Right atrium auricular region (tissue), 2 donors: ENCODE results near the gene CACNA1G. TPM values are rescaled to one million over a fixed set of nuclear protein-coding genes. Genes with fewer than 3 reads are reported as not detected.

Experiments
- DNase-seq: peaks from one replicate; pipeline ENCODE4 v3.0.0-alpha.2; 2019; ENCODE audit warnings: low spot score
- H3K27ac ChIP-seq, 2 donors: fragments of 200-600 bp; sonication (generic); 1 replicate in 1 of 2; 2 replicates in 1 of 2; pipeline ENCODE4 v1.5.1; 2016 to 2019
- H3K27me3 ChIP-seq, 2 donors: fragments of 200-600 bp; sonication (generic); one replicate each; pipeline versions ENCODE4 v1.5.1 to v1.6.0; 2017 to 2019
- H3K36me3 ChIP-seq: fragments of 200-600 bp; sonication (generic); one replicate; pipeline ENCODE4 v1.5.1; 2016
- H3K4me1 ChIP-seq, 2 donors: fragments of 200-600 bp; sonication (generic); one replicate each; pipeline versions ENCODE4 v1.5.1 to v1.6.0; 2017 to 2019
- H3K4me3 ChIP-seq, 2 donors: fragments of 200-600 bp; sonication (generic); 1 replicate in 1 of 2; 2 replicates in 1 of 2; pipeline ENCODE4 v1.5.1; 2017 to 2019; ENCODE audit warnings: mild to moderate bottlenecking in 1 of 2, moderate library complexity in 1 of 2
- H3K9me3 ChIP-seq, 2 donors: fragments of 200-600 bp; sonication (generic); one replicate each; pipeline ENCODE4 v1.5.1; 2019
- total RNA-seq, 2 donors: library from RNA; depleted of rRNA; stranded (reverse); fragments of >200 nt; gene quantifications; one replicate each; pipeline ENCODE4 v1.1.0, GENCODE V29; 2016
- TF ChIP-seq, protein P1 (sequence below), 2 donors: fragments of 200-600 bp; sonication (generic); IDR thresholded peaks; one replicate each; pipeline ENCODE4 v1.5.1; 2019; ENCODE audit warnings: antibody characterized with exemption in 2 of 2

The CACNA1G gene
- total RNA-seq, 2 donors from 2014 or later, result 4.3 to 6.2 TPM

GRCh38 chr17:50547035-50547735 lies 13.3 kb upstream of the CACNA1G start, which contains the start of gene SPATA20:
SPATA20 (plus strand) TSS chr17:50547174; CDS start chr17:50547209, 35 bp downstream.
- Histone ChIP-seq H3K4me1 (peaks cover 0 to 25% of the 10 kb centered on the region in 2 donors), H3K36me3 (no peaks in the 10 kb centered on the region), H3K4me3 (peak within 1 kb of the TSS; percentile 54 to 75), H3K27ac (peak within 1 kb of the TSS; percentile 88 to 91), H3K9me3 (no peaks in the 10 kb centered on the region), H3K27me3 (no peaks in the 10 kb centered on the region)
- TF ChIP-seq, protein P1, sequence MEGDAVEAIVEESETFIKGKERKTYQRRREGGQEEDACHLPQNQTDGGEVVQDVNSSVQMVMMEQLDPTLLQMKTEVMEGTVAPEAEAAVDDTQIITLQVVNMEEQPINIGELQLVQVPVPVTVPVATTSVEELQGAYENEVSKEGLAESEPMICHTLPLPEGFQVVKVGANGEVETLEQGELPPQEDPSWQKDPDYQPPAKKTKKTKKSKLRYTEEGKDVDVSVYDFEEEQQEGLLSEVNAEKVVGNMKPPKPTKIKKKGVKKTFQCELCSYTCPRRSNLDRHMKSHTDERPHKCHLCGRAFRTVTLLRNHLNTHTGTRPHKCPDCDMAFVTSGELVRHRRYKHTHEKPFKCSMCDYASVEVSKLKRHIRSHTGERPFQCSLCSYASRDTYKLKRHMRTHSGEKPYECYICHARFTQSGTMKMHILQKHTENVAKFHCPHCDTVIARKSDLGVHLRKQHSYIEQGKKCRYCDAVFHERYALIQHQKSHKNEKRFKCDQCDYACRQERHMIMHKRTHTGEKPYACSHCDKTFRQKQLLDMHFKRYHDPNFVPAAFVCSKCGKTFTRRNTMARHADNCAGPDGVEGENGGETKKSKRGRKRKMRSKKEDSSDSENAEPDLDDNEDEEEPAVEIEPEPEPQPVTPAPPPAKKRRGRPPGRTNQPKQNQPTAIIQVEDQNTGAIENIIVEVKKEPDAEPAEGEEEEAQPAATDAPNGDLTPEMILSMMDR (IDR thresholded peaks at IDR 0.05), result peak; percentile 100
- peak; percentile 94 for DNase-seq

DNA sequence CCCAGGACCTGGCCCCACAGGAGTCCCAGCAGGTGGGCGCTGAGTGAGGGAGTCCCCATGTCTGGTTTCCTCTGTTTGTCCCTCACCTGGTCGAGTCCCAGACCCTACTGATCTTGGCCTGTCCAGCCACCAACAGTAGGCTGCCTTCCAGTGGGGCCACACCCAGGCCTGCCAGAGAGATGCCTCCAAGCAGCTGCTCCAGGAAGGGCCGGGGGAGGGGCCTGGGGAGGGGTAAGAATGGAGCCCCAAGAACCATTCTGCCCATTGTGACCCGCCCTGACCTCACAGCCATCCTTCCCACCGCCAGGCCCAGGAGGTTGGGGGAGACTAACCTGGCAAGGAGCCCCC lies 12.8 kb upstream of the CACNA1G start:
- TF ChIP-seq, protein P1 (IDR thresholded peaks at IDR 0.05), result no peak
- Histone ChIP-seq H3K27ac (peak overlapping the region; percentile 88 to 91), H3K9me3 (no peaks in the 10 kb centered on the region), H3K4me3 (peak overlapping the region; percentile 54 to 75), H3K27me3 (no peaks in the 10 kb centered on the region), H3K36me3 (no peaks in the 10 kb centered on the region), H3K4me1 (peaks cover 0 to 20% of the 10 kb centered on the region in 2 donors)
- DNase-seq, result no peak

DNA sequence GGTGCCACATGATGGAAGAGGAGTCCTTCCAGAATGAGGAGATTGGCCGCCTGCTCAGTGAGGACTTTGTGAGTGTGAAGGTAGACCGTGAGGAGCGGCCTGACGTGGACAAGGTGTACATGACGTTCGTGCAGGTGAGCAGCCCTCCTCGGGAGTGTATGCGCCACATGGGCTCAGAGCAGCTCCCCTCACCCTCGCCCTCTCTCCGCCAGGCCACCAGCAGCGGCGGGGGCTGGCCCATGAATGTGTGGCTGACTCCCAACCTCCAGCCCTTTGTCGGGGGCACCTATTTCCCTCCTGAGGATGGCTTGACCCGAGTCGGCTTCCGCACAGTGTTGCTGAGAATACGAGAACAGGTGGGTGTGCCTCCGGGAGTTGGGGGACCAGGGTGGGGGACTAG lies 11.7 kb upstream of the CACNA1G start:
- Histone ChIP-seq H3K27ac (no peak overlapping the region), H3K4me3 (no peak overlapping the region), H3K27me3 (no peaks in the 10 kb centered on the region), H3K9me3 (no peaks in the 10 kb centered on the region), H3K4me1 (peaks cover 0 to 16% of the 10 kb centered on the region in 2 donors), H3K36me3 (no peaks in the 10 kb centered on the region)
- TF ChIP-seq, protein P1 (IDR thresholded peaks at IDR 0.05), result no peak
- no peak for DNase-seq

DNA sequence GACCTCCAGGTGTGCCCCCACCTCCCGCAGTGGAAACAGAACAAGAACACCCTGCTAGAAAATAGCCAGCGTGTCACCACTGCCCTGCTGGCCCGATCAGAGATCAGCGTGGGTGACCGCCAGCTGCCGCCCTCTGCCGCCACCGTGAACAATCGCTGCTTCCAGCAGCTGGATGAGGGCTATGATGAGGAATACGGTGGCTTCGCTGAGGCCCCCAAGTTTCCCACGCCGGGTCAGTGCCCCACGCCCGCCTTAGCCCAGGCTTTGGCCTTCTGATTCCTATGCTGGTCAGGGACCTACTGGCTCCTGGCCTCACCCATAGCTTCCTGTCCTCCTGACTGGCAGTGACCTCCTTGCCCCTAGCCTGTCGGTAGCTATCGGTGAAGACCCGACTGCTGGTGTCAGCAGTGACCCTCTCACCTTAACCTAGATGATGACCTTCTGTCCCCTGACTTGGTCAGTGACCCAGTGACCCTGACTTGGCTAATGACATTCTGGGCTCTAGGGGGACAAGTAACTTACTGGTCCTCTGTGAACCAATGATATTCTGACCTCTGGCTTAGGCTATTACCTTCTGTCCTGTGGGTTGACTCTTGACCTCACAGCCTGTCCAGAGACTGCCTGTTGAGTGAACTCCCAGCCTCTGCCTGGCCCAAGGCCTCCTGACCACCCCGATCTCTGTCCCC lies 11.1 kb upstream of the CACNA1G start:
- H3K36me3 ChIP-seq, result no peaks in the 10 kb centered on the region

DNA sequence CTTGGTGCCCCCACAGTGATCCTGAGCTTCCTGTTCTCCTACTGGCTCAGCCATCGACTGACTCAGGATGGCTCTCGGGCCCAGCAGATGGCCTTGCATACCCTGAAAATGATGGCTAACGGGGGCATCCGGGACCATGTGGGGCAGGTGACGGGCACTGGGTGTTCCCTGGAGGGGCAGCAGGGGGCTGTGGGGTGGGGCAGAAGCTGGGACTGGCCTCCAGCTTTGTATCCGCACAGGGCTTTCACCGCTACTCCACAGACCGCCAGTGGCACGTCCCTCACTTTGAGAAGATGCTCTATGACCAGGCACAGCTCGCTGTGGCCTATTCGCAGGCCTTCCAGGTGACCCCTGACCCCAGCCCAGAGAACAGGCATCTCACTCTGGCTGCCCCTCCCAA lies 10.5 kb upstream of the CACNA1G start:
- no peaks in the 10 kb centered on the region for H3K36me3 ChIP-seq
- no peak overlapping the region for H3K27ac ChIP-seq
- TF ChIP-seq, protein P1 (IDR thresholded peaks at IDR 0.05), result no peak
- no peak overlapping the region for H3K4me3 ChIP-seq
- peaks cover 0 to 16% of the 10 kb centered on the region in 2 donors for H3K4me1 ChIP-seq
- DNase-seq, result no peak
- no peaks in the 10 kb centered on the region for H3K27me3 ChIP-seq
- no peaks in the 10 kb centered on the region for H3K9me3 ChIP-seq

More for the DNA sequence above, 11.1 kb upstream of the CACNA1G start:
- no peak overlapping the region for H3K4me3 ChIP-seq
- DNase-seq, result no peak
- no peak overlapping the region for H3K27ac ChIP-seq
- TF ChIP-seq, protein P1 (IDR thresholded peaks at IDR 0.05), result no peak
- H3K27me3 ChIP-seq, result no peaks in the 10 kb centered on the region
- H3K4me1 ChIP-seq, result peaks cover 0 to 16% of the 10 kb centered on the region in 2 donors
- H3K9me3 ChIP-seq, result no peaks in the 10 kb centered on the region
